Activated naive CD4-positive, alpha-beta T cell treated with Interleukin-2 at 50 U/mL for 16 hours (primary cell): ENCODE measurements around the gene SCUBE3.

ENCODE experiments used
- DNase-seq: peaks from one replicate; pipeline ENCODE4 v3.0.0-alpha.2; 2020

SCUBE3 gene

GRCh38 chr6:35213824-35214756, at the start of gene SCUBE3:
TSS of gene SCUBE3 (plus strand) at chr6:35213956. CDS start at chr6:35214419, 463 bp downstream.
- no peak for DNase-seq

GRCh38 chr6:35164277-35164676, 49.5 kb upstream of the SCUBE3 start:
- DNase-seq: no peak

- DNase-seq: no peak
Observed at GRCh38 chr6:35164868-35165267, 48.9 kb upstream of the SCUBE3 start.

GRCh38 chr6:35165630-35166071, 48.1 kb upstream of the SCUBE3 start:
- DNase-seq: no peak

GRCh38 chr6:35166116-35166515, 47.6 kb upstream of the SCUBE3 start:
- no peak for DNase-seq

- DNase-seq: no peak
Observed at GRCh38 chr6:35166520-35166919, 47.2 kb upstream of the SCUBE3 start.

- DNase-seq: no peak
Observed at GRCh38 chr6:35167505-35167904, 46.3 kb upstream of the SCUBE3 start.

- DNase-seq: no peak
Observed at GRCh38 chr6:35168461-35168861, 45.3 kb upstream of the SCUBE3 start.

- no peak for DNase-seq
Observed at GRCh38 chr6:35170166-35170565, 43.6 kb upstream of the SCUBE3 start.

- DNase-seq: no peak
Observed at GRCh38 chr6:35170891-35171290, 42.9 kb upstream of the SCUBE3 start.

- DNase-seq: no peak
Observed at GRCh38 chr6:35173044-35173426, 40.7 kb upstream of the SCUBE3 start.

- DNase-seq: no peak
Observed at GRCh38 chr6:35173427-35174087, 40.2 kb upstream of the SCUBE3 start.

- DNase-seq: no peak
Observed at GRCh38 chr6:35174088-35174434, 39.7 kb upstream of the SCUBE3 start.

- DNase-seq: no peak
Observed at GRCh38 chr6:35174501-35174900, 39.3 kb upstream of the SCUBE3 start.

GRCh38 chr6:35176301-35177024, 37.3 kb upstream of the SCUBE3 start:
- DNase-seq: no peak

- DNase-seq: no peak
Observed at GRCh38 chr6:35177157-35177556, 36.6 kb upstream of the SCUBE3 start.

GRCh38 chr6:35177596-35177995, 36.2 kb upstream of the SCUBE3 start:
- no peak for DNase-seq

GRCh38 chr6:35178012-35178411, 35.7 kb upstream of the SCUBE3 start:
- no peak for DNase-seq

- DNase-seq: no peak
Observed at GRCh38 chr6:35178932-35179832, 34.6 kb upstream of the SCUBE3 start.

GRCh38 chr6:35179901-35180535, 33.7 kb upstream of the SCUBE3 start:
- DNase-seq: no peak

GRCh38 chr6:35181308-35181932, 32.3 kb upstream of the SCUBE3 start:
- no peak for DNase-seq
